ENCODE measurements around the gene LMAN1. TPM values are rescaled to one million over a fixed set of nuclear protein-coding genes. Genes with fewer than 3 reads are reported as not detected.

LMAN1 gene
- total and polyA plus RNA-seq, 3 experiments from 2014 or later = 37.8 to 99.3 (median 96.5) TPM

Other genes with a start within 250 kb of the LMAN1 start
- 100 to 1,000 TPM; 166 to 177 TPM for gene SEC11C, start 219.4 kb downstream of the LMAN1 start, total RNA-seq
- 209 TPM for gene SEC11C, start 219.4 kb downstream of the LMAN1 start, polyA plus RNA-seq
- not detected for gene GRP, start 139.1 kb downstream of the LMAN1 start, total RNA-seq
- not detected for gene GRP, start 139.1 kb downstream of the LMAN1 start, polyA plus RNA-seq
- not detected for gene RAX, start 85.8 kb downstream of the LMAN1 start, total RNA-seq
- gene RAX, start 85.8 kb downstream of the LMAN1 start, polyA plus RNA-seq = not detected
- gene CPLX4, start 40.6 kb downstream of the LMAN1 start, total RNA-seq = not detected
- gene CPLX4, start 40.6 kb downstream of the LMAN1 start, polyA plus RNA-seq = not detected